Kidney capillary endothelial cell (primary cell): Measurements from ENCODE around the gene NELFB.

Source experiments
- DNase-seq: peaks from one replicate; pipeline ENCODE4 v3.0.0-alpha.2; 2018; ENCODE audit warnings: low spot score

The NELFB gene

DNA sequence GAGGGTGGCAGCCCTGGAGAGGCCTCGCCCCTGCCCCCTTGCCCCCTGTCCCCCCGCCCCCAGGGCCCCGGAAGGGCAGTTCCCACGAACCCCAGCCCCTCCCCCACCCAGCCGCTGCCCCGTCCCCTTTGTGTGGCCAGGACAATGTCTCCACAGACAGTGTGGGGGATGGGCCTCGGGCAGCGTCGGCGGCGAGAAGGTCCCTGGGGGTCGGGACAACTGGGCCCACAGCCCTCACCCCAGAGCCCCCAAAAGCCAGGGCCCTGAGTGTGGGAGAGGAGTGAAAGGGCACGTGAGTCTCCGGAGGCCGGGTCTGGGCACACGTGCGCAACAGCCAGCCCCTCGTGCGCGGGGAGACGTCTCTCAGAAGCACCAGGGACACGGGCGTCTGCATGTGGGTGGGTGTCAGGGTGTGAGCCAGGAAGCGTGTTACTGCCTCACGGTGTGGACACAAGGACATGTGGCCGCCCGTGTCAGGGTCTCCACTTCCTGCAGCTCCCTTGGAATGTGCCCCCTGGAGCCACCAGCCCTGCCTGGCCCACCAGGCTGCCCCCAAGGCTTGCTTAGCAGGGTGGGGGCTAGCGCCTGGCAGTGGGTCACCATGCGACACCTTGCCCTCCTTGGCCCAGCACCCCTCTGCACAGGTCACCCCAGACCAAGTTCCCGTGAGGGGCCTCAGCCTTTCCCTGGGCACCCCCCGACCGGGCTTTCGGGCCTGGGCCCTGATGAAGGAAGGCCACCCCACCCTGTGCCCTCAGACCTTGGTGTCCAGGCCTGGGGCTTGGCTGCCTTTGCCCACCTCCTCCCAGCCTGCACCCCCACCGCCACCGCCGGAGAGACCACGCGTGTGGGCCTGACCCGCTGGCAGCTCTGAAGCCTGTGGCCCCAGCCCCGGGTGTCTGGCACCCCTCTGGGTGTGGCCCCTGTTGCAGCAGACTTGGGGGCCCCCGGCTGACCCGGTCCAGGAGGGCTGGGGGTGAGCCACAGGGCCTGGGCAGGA, 59.7 kb downstream of the NELFB start:
- no peak for DNase-seq

DNA sequence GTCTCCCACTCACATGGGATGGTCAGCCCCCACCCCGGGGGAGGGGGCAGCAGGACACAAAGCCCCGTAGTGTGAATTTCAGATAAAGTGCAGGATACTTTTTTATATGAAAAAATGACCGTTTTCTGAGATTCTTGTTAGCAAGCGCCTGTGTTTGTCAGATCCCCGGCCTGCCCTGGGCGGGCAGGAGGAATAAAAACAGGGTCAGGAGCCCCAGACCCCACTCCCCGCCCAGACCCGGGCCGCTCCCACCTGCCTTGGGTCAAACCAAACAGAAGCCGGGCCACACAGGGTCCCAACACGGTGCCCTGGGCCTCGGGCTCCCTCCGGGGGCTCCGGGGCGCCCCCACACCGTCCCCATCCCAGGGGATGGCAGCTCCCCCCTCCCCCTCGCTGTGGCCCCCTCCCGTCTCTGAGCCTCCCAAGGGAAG, 60.5 kb downstream of the NELFB start:
- no peak for DNase-seq

DNA sequence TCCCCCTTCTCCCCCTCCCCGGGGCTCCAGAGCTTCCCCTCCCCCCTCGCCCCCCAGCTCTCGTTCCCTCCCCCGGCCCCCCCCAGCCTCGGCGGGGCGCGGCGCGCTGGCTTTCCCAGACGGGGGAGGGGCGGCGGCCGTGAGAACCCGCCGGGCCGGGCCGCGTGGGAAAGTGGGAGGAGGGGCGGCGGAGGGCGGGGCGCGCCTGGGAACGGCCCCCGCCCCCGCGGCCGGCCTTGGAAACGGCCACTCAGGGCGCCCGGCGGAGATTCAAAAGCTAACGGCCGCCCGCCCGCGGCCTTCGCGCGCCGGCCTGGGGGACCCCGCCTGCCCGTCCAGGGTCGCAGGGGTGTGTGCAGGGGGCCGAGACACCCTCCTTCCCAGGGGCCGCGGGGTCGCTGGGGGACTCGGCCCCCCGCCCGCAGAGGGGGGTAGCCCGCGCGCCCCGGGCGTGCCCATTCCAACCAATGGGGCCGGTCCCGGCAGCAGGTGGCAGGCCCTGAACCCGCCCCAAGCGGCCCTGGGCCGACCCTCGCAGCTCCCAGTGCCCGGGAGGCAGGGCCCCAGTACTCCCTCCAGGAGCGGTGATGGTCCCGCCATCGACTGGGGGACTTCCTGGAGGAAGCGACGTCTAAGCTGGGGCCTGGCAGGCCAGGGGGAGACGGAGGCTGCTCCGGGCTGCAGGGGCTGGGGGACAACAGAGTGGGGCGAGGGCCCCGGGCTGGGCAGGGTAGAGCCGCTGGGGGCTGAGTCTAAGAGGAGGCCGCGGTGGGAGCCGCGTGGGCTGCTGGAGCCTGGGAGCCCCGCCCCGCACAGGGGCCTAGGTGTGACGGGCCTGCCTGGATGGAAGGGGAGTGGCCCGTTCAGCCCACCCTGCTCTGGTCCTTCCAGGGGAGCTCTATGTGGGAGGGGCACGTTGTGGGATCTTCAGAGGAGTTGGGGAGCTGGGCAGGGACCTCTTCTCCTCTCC, 61.2 kb downstream of the NELFB start:
- DNase-seq: peak; percentile 36

DNA sequence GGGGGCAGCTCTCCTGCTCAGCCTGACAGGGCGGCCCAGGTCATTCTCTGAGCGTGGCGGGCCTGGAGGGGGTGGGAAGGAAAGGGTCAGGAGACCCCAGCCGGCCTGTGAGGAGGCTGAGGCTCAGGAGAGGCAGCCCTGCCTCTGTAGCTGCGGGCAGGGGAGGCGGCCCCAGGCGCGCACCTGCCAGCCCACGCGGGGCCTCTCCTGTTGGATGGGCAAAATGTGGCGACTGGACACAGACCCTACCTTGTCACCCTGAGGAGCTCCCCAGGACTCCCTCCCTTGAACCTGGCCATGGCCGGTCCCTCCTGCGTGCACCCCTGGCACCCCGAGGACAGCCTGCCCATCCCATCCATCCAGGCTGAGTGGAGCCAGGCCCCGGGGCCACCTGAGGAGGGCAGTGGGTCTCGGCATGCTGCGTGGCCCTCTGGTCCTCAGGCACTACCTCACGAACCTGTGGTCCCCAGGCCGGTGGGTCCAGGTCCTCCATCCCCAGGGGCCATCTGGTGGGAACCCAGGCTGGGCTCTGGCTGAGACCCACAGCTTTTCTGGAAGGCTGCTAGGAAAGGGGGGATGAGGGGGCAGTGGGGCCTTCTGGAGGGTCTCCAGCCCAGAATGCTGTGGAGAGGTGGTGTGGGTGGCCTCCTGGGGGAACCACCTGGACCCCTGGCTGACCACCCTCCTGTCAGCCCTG, 62.0 kb downstream of the NELFB start:
- DNase-seq: no peak

DNA sequence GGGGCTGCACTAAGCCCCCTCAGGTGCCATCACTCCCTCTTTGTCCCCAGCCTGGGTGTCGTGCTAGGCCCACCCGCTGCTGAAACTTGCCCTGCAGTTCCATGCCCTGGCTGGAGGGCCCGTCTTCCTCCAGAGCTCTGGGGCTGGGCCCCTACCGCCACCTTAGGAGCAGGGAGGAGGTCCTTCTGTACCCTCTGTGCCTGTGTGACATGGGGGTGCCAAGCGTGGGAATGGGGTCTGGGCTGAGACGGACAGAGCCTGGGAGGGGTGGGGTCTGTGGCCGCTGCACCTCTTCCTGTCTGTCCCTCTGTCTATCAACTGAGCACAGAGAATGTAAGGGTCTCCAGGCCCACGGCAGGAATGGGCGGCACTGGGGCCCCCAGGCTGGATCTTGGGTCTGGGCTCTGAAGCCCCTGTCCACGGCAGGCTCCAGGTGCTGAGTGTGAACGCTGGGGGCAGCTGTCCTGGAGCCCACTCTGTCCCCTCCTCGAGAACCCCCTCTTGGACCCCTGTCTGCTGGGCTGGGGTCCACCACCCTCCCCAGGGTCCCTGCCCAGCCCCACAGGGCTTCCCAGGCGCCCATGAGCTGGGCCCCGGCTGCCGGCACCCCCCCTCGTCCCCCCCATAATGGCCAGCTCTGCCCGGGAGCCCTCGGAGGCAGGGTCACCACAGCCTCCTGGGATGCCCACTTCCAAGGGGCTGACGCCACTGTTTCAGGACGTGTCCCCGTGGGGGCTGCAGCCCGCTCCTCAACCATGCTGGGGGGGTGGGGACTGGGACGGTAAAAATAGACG, 62.8 kb downstream of the NELFB start:
- DNase-seq: no peak

DNA sequence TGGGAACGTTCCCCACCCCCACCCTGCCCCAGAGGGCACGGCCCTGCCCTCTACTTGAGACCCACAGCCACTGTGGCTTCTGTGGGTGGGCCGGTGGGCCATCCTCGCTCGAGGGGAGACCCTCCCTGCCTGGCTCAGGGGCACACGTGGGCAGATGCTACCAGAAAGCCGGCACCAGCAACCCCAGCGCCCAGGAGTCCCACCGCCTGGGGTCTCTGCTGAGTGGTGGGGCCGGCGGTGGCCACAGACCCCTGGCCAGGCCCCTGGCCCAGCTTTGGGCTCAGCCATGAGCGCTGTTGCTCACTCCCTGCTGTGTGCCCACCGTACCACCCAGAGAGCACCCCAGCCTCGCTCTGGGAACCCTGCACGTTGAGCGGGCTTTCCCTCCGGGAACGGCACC, 63.5 kb downstream of the NELFB start:
- no peak for DNase-seq

DNA sequence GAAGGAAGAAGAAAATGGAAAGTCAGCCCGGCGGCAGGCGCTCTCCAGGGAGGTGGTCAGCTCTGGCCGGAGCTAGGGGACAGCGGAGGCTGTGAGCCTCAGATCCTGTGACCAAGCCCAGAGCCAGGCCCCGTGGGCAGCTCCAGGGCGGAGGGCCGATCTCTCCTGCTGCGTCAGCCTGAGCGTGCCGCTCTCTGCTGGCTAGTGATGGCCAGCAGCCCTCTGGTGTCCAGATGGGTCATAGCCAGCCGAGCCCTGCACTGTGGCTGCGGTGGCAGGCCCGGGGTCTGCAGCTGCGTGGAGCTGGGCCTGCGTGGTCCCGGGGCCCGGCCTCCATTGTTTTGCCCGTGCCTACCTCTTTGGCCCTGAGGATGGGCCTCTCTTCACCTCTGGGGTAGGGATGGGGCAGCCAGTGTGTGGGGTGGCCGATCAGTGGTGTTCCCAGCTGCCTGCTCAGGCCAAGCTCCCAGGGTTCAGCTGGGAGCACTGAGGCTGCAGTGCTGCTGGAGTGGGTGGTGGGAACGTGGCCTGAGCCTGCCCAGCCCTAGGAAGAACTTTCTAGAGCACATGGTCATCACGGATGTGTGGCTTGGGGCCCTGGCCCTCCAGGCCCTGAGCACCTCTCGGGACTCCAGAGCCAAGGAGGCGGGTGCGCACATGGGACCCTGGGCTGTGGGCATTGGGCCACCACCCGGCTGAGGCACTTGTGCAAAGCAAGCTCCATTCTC, 64.0 kb downstream of the NELFB start:
- DNase-seq: peak; percentile 60

DNA sequence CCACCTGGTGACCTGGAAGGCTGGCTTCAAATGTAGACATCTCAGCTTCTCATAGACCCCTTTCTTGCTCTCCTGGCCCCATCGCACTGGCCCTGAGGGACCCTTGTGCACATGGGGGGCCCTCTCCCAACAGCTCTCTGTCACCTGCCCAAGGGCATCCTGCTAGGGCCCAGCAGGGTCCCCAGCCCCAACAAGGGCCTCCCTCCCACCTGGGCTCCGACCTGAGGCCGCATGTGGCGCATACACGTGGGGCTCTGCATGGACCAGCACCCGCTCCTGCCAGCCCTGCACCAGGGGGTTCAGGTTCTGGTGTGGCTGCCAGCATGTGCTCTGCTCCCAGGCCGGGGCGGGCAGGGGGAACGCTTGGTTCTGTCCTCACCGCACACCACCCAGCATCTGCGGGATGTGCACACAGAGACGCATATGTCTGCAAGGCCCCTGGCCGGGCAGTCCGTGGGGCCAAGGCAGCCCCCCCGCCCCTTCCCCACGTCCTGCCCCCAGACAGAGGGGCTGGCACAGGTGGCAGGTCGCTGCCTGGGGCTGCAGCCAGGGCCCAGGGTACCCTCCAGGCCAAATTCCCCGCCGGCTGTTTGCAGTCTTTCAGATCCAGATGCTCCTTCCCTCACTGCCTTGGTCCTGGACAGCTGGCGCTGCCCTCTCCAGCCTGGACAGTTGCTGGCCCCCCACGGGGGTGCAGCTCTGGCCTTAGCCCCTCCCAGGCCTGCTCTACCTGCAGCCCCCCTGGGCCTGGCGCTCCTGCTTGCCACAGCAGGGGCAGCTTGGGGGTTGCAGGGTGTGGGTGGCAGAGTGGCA, 64.8 kb downstream of the NELFB start:
- no peak for DNase-seq

DNA sequence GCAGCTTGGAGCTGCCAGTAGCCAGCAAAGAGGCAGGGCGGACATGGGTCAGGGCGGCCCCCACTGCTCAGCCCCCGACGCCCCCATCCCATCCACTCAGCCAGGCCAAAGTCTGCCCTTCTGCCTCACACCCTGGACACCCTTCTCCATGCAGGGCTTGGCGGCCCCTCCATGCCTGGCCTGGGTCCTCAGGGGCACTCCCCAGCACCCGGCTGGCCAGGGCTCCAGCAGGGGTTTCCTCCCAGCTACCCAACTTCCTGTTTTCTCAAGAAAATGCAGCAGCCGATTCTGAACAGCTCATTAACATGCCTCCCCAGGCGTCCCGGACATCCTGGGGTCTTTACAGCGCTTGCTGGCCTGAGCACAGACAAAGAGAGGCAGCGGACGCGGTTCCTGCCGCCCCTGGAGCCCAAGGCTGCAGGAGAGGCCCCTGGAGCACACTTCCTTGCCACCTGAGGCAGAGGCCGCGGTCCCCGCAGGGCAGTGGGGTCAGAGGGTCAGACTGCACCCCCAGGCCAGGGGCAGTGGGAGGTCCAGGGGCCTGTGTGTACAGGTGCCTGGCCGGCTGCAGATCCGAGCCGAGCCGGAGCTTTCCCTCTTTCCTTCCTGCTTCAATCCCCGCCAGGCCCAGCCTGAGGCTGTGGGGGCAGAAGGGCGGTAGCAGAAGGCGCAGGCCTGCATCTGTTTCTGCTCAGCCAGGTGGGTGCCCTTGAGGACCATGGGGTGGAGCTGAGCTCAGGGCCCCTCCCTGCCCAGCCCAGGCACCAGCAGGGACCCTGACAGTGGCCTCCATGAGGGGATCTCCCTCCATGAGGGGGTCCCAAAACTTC, 65.6 kb downstream of the NELFB start:
- peak; percentile 88 for DNase-seq

DNA sequence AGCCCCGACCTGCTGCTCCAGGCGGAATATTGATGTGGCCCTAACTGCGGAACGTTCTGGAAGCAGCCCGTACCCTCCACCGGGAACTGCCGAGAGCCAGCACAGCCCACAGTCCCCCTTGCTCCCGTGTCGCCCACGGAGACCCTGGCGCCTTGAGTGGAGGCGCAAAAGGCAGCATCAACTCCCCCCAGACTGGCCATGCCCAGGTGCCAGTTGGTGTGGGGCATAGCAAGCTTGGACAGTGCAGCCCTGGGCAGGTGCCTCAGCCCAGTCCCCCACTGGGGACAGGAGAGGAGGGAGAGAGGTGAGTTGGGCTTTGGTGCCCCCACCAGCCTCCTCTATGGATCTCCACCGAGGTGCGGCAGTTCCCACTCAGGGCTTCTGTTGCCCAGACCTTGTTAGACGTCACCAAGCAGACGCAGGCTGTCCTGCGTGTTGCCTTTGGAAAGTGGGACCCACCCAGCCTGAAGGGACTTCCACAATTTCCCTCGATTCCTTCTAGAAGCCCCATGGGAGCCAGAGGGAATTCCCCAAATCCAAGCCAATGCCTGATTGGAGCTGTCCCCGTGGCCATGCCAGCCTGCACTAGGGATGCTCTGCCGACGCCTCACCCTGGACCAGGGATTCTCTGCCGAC, 66.7 kb downstream of the NELFB start:
- no peak for DNase-seq
